Measurements from ENCODE around the gene WFDC1.

The WFDC1 gene

GRCh38 chr16:84278968-84279367 lies 15.7 kb upstream of the WFDC1 start:
- TF ChIP-seq, protein P1, sequence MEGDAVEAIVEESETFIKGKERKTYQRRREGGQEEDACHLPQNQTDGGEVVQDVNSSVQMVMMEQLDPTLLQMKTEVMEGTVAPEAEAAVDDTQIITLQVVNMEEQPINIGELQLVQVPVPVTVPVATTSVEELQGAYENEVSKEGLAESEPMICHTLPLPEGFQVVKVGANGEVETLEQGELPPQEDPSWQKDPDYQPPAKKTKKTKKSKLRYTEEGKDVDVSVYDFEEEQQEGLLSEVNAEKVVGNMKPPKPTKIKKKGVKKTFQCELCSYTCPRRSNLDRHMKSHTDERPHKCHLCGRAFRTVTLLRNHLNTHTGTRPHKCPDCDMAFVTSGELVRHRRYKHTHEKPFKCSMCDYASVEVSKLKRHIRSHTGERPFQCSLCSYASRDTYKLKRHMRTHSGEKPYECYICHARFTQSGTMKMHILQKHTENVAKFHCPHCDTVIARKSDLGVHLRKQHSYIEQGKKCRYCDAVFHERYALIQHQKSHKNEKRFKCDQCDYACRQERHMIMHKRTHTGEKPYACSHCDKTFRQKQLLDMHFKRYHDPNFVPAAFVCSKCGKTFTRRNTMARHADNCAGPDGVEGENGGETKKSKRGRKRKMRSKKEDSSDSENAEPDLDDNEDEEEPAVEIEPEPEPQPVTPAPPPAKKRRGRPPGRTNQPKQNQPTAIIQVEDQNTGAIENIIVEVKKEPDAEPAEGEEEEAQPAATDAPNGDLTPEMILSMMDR (IDR thresholded peaks at IDR 0.05; ENCODE audit: insufficient read depth, low read length): no peak
- TF ChIP-seq POLR2AphosphoS5 (IDR thresholded peaks at IDR 0.05; ENCODE audit: low read depth): no peak
- TF ChIP-seq, protein P2, sequence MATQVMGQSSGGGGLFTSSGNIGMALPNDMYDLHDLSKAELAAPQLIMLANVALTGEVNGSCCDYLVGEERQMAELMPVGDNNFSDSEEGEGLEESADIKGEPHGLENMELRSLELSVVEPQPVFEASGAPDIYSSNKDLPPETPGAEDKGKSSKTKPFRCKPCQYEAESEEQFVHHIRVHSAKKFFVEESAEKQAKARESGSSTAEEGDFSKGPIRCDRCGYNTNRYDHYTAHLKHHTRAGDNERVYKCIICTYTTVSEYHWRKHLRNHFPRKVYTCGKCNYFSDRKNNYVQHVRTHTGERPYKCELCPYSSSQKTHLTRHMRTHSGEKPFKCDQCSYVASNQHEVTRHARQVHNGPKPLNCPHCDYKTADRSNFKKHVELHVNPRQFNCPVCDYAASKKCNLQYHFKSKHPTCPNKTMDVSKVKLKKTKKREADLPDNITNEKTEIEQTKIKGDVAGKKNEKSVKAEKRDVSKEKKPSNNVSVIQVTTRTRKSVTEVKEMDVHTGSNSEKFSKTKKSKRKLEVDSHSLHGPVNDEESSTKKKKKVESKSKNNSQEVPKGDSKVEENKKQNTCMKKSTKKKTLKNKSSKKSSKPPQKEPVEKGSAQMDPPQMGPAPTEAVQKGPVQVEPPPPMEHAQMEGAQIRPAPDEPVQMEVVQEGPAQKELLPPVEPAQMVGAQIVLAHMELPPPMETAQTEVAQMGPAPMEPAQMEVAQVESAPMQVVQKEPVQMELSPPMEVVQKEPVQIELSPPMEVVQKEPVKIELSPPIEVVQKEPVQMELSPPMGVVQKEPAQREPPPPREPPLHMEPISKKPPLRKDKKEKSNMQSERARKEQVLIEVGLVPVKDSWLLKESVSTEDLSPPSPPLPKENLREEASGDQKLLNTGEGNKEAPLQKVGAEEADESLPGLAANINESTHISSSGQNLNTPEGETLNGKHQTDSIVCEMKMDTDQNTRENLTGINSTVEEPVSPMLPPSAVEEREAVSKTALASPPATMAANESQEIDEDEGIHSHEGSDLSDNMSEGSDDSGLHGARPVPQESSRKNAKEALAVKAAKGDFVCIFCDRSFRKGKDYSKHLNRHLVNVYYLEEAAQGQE (IDR thresholded peaks at IDR 0.05; ENCODE audit: insufficient replicate concordance, low read depth): no peak
- no peak for TF ChIP-seq GABPA (IDR thresholded peaks at IDR 0.05; ENCODE audit: low read depth)
- no peak for TF ChIP-seq SPI1 (IDR thresholded peaks at IDR 0.05; ENCODE audit: borderline replicate concordance, low read depth)
- no peak overlapping the region for H3K27ac ChIP-seq (replicated peaks)
- DNase-seq (ENCODE audit: low read depth in 1 of 2, low spot score in 1 of 2): no peak

DNA sequence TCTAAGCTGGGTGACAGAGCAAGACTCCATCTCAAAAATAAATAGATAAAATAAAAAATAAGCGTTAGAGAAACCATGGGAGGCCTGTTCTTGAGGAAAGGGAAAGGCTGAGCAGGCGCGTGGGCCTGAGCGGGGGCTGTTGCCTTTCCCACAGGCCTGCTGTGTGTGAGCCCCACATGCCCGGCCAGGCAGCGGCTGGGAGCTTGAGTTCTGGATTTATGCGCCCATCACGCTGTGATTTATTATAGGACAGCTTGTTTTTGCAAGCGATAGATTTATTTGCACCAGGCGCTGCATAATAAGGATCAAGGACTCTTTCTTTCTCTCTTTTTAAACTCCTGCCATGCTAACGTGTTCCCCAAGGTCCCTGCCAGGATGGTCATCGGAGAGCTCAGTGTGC lies 14.8 kb upstream of the WFDC1 start:
- TF ChIP-seq SPI1 (IDR thresholded peaks at IDR 0.05; ENCODE audit: borderline replicate concordance, low read depth) (no peak), GABPA (IDR thresholded peaks at IDR 0.05; ENCODE audit: low read depth) (no peak), POLR2AphosphoS5 (IDR thresholded peaks at IDR 0.05; ENCODE audit: low read depth) (no peak)
- TF ChIP-seq, protein P2 (IDR thresholded peaks at IDR 0.05; ENCODE audit: insufficient replicate concordance, low read depth): no peak
- TF ChIP-seq, protein P1 (IDR thresholded peaks at IDR 0.05; ENCODE audit: insufficient read depth, low read length): no peak
- no peak overlapping the region for H3K4me3 ChIP-seq (replicated peaks; ENCODE audit: insufficient read depth, low read length)
- H3K27me3 ChIP-seq (ENCODE audit: insufficient read depth, poor library complexity, severe bottlenecking): no peaks in the 10 kb centered on the region
- DNase-seq (ENCODE audit: low read depth in 1 of 2, low spot score in 1 of 2): no peak
- no peak overlapping the region for H3K27ac ChIP-seq (replicated peaks)

More at GRCh38 chr16:84278968-84279367, 15.7 kb upstream of the WFDC1 start:
- Histone ChIP-seq H3K4me3 (replicated peaks; ENCODE audit: insufficient read depth, low read length) (no peak overlapping the region), H3K27me3 (ENCODE audit: insufficient read depth, poor library complexity, severe bottlenecking) (no peaks in the 10 kb centered on the region)

GRCh38 chr16:84281074-84281473 lies 13.6 kb upstream of the WFDC1 start:
- Histone ChIP-seq H3K27me3 (ENCODE audit: insufficient read depth, poor library complexity, severe bottlenecking) (no peaks in the 10 kb centered on the region), H3K27ac (replicated peaks) (no peak overlapping the region), H3K4me3 (replicated peaks; ENCODE audit: insufficient read depth, low read length) (no peak overlapping the region)
- no peak for DNase-seq (ENCODE audit: low read depth in 1 of 2, low spot score in 1 of 2)
- TF ChIP-seq GABPA (IDR thresholded peaks at IDR 0.05; ENCODE audit: low read depth) (no peak), POLR2AphosphoS5 (IDR thresholded peaks at IDR 0.05; ENCODE audit: low read depth) (no peak), SPI1 (IDR thresholded peaks at IDR 0.05; ENCODE audit: borderline replicate concordance, low read depth) (no peak)
- TF ChIP-seq, protein P2 (IDR thresholded peaks at IDR 0.05; ENCODE audit: insufficient replicate concordance, low read depth): no peak
- TF ChIP-seq, protein P1 (IDR thresholded peaks at IDR 0.05; ENCODE audit: insufficient read depth, low read length): no peak

Data from HL-60 (cell line).